ENCODE measurements around the gene DNAJC15.
A peak's percentile ranks its signal among the peaks of the same experiment; 100 is the strongest.

DNAJC15 gene

GRCh38 chr13:43100667-43101066, 77.3 kb downstream of the DNAJC15 start:
- no peak for TF ChIP-seq TAF1 (IDR thresholded peaks at IDR 0.05; ENCODE audit: borderline replicate concordance, low read depth, low read length)
- no peak for TF ChIP-seq POLR2AphosphoS5 (IDR thresholded peaks at IDR 0.05; ENCODE audit: low read depth, low read length)
- no peak for TF ChIP-seq POLR2A (IDR thresholded peaks at IDR 0.05; ENCODE audit: low read depth, low read length)
- DNase-seq (ENCODE audit: insufficient read length) (no peak), FAIRE-seq (peak; percentile 44)

- FAIRE-seq (no peak), DNase-seq (ENCODE audit: insufficient read length) (no peak)
- TF ChIP-seq POLR2A (IDR thresholded peaks at IDR 0.05; ENCODE audit: low read depth, low read length) = no peak
- no peak for TF ChIP-seq POLR2AphosphoS5 (IDR thresholded peaks at IDR 0.05; ENCODE audit: low read depth, low read length)
- no peak for TF ChIP-seq TAF1 (IDR thresholded peaks at IDR 0.05; ENCODE audit: borderline replicate concordance, low read depth, low read length)
Observed at GRCh38 chr13:43102304-43102703, 78.9 kb downstream of the DNAJC15 start.

GRCh38 chr13:43107780-43108179, 84.4 kb downstream of the DNAJC15 start:
- TF ChIP-seq TAF1 (IDR thresholded peaks at IDR 0.05; ENCODE audit: borderline replicate concordance, low read depth, low read length) = no peak
- no peak for TF ChIP-seq POLR2A (IDR thresholded peaks at IDR 0.05; ENCODE audit: low read depth, low read length)
- no peak for TF ChIP-seq POLR2AphosphoS5 (IDR thresholded peaks at IDR 0.05; ENCODE audit: low read depth, low read length)
- no peak for FAIRE-seq
- DNase-seq (ENCODE audit: insufficient read length) = no peak

GRCh38 chr13:43110036-43110435, 86.7 kb downstream of the DNAJC15 start:
- no peak for FAIRE-seq
- no peak for DNase-seq (ENCODE audit: insufficient read length)
- TF ChIP-seq POLR2A (IDR thresholded peaks at IDR 0.05; ENCODE audit: low read depth, low read length) (no peak), POLR2AphosphoS5 (IDR thresholded peaks at IDR 0.05; ENCODE audit: low read depth, low read length) (no peak), TAF1 (IDR thresholded peaks at IDR 0.05; ENCODE audit: borderline replicate concordance, low read depth, low read length) (no peak)

- no peak for DNase-seq (ENCODE audit: insufficient read length)
- TF ChIP-seq TAF1 (IDR thresholded peaks at IDR 0.05; ENCODE audit: borderline replicate concordance, low read depth, low read length) = no peak
- no peak for TF ChIP-seq POLR2AphosphoS5 (IDR thresholded peaks at IDR 0.05; ENCODE audit: low read depth, low read length)
- TF ChIP-seq POLR2A (IDR thresholded peaks at IDR 0.05; ENCODE audit: low read depth, low read length) = no peak
- FAIRE-seq = no peak
Observed at GRCh38 chr13:43110658-43111057, 87.3 kb downstream of the DNAJC15 start.

- FAIRE-seq = no peak
- DNase-seq (ENCODE audit: insufficient read length) = no peak
- TF ChIP-seq TAF1 (IDR thresholded peaks at IDR 0.05; ENCODE audit: borderline replicate concordance, low read depth, low read length) (no peak), POLR2AphosphoS5 (IDR thresholded peaks at IDR 0.05; ENCODE audit: low read depth, low read length) (no peak), POLR2A (IDR thresholded peaks at IDR 0.05; ENCODE audit: low read depth, low read length) (no peak)
Observed at GRCh38 chr13:43111559-43112400, 88.4 kb downstream of the DNAJC15 start.

- no peak for DNase-seq (ENCODE audit: insufficient read length)
- no peak for TF ChIP-seq POLR2AphosphoS5 (IDR thresholded peaks at IDR 0.05; ENCODE audit: low read depth, low read length)
- no peak for TF ChIP-seq TAF1 (IDR thresholded peaks at IDR 0.05; ENCODE audit: borderline replicate concordance, low read depth, low read length)
- no peak for TF ChIP-seq POLR2A (IDR thresholded peaks at IDR 0.05; ENCODE audit: low read depth, low read length)
- FAIRE-seq = no peak
Observed at GRCh38 chr13:43113603-43114002, 90.2 kb downstream of the DNAJC15 start.

GRCh38 chr13:43114504-43114903, 91.1 kb downstream of the DNAJC15 start:
- DNase-seq (ENCODE audit: insufficient read length) (no peak), FAIRE-seq (no peak)
- no peak for TF ChIP-seq POLR2A (IDR thresholded peaks at IDR 0.05; ENCODE audit: low read depth, low read length)
- no peak for TF ChIP-seq TAF1 (IDR thresholded peaks at IDR 0.05; ENCODE audit: borderline replicate concordance, low read depth, low read length)

- DNase-seq (ENCODE audit: insufficient read length) (no peak), FAIRE-seq (no peak)
- no peak for TF ChIP-seq POLR2AphosphoS5 (IDR thresholded peaks at IDR 0.05; ENCODE audit: low read depth, low read length)
- no peak for TF ChIP-seq POLR2A (IDR thresholded peaks at IDR 0.05; ENCODE audit: low read depth, low read length)
- no peak for TF ChIP-seq TAF1 (IDR thresholded peaks at IDR 0.05; ENCODE audit: borderline replicate concordance, low read depth, low read length)
Observed at GRCh38 chr13:43115141-43115540, 91.8 kb downstream of the DNAJC15 start.

- FAIRE-seq = no peak
Observed at GRCh38 chr13:43116242-43116641, 92.9 kb downstream of the DNAJC15 start.

GRCh38 chr13:43118521-43118920, 95.1 kb downstream of the DNAJC15 start:
- DNase-seq (ENCODE audit: insufficient read length) (no peak), FAIRE-seq (no peak)
- TF ChIP-seq TAF1 (IDR thresholded peaks at IDR 0.05; ENCODE audit: borderline replicate concordance, low read depth, low read length) = no peak
- TF ChIP-seq POLR2AphosphoS5 (IDR thresholded peaks at IDR 0.05; ENCODE audit: low read depth, low read length) = no peak

More at GRCh38 chr13:43116242-43116641, 92.9 kb downstream of the DNAJC15 start:
- DNase-seq (ENCODE audit: insufficient read length) = no peak
- no peak for TF ChIP-seq TAF1 (IDR thresholded peaks at IDR 0.05; ENCODE audit: borderline replicate concordance, low read depth, low read length)
- TF ChIP-seq POLR2AphosphoS5 (IDR thresholded peaks at IDR 0.05; ENCODE audit: low read depth, low read length) = no peak
- no peak for TF ChIP-seq POLR2A (IDR thresholded peaks at IDR 0.05; ENCODE audit: low read depth, low read length)

- TF ChIP-seq POLR2A (IDR thresholded peaks at IDR 0.05; ENCODE audit: low read depth, low read length) (no peak), POLR2AphosphoS5 (IDR thresholded peaks at IDR 0.05; ENCODE audit: low read depth, low read length) (no peak), TAF1 (IDR thresholded peaks at IDR 0.05; ENCODE audit: borderline replicate concordance, low read depth, low read length) (no peak)
- no peak for FAIRE-seq
- no peak for DNase-seq (ENCODE audit: insufficient read length)
Observed at GRCh38 chr13:43119206-43119605, 95.8 kb downstream of the DNAJC15 start.
